Testis (tissue), 2 donors: ENCODE data around the gene KLHL3.

ENCODE experiments used
- POLR2A ChIP-seq: fragments of 450-650 bp; IDR thresholded peaks from one replicate; pipeline ENCODE4 v1.6.1; 2017; ENCODE audit warnings: antibody characterized with exemption, mild to moderate bottlenecking, moderate library complexity
- TF ChIP-seq, protein P1 (sequence below), 3 experiments: fragments of 450-650 bp in 2 of 3; fragments of 200-600 bp in 1 of 3; sonication (generic) in 1 of 3; IDR thresholded peaks; one replicate each; pipeline ENCODE4 v1.5.1; 2016 to 2019; ENCODE audit warnings: antibody characterized with exemption in 3 of 3, mild to moderate bottlenecking in 2 of 3, moderate library complexity in 1 of 3

- TF ChIP-seq, protein P1, sequence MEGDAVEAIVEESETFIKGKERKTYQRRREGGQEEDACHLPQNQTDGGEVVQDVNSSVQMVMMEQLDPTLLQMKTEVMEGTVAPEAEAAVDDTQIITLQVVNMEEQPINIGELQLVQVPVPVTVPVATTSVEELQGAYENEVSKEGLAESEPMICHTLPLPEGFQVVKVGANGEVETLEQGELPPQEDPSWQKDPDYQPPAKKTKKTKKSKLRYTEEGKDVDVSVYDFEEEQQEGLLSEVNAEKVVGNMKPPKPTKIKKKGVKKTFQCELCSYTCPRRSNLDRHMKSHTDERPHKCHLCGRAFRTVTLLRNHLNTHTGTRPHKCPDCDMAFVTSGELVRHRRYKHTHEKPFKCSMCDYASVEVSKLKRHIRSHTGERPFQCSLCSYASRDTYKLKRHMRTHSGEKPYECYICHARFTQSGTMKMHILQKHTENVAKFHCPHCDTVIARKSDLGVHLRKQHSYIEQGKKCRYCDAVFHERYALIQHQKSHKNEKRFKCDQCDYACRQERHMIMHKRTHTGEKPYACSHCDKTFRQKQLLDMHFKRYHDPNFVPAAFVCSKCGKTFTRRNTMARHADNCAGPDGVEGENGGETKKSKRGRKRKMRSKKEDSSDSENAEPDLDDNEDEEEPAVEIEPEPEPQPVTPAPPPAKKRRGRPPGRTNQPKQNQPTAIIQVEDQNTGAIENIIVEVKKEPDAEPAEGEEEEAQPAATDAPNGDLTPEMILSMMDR (IDR thresholded peaks at IDR 0.05): no peak
- no peak for TF ChIP-seq POLR2A
Observed at GRCh38 chr5:137750436-137750835, 14.5 kb upstream of the KLHL3 start.
